Keratinocyte (primary cell): Measurements from ENCODE around the gene MAGI1. TPM values are rescaled to one million over a fixed set of nuclear protein-coding genes. Genes with fewer than 3 reads are reported as not detected.

Experiments
- DNase-seq: peaks from one replicate; pipeline ENCODE4 v3.0.0-alpha.2; 2011; ENCODE audit warnings: low read depth, missing footprints, low spot score
- FAIRE-seq: peaks from 2 replicates; lab custom pipeline; 2011; peaks lifted over from hg19 to GRCh38; lab: Jason Lieb, UNC
- H2AFZ ChIP-seq: 2 replicates; pipeline ENCODE4 v1.6.0; 2012; ENCODE audit warnings: low read length, control low read depth, inconsistent platforms; ENCODE audit not compliant: control insufficient read depth
- H3K27ac ChIP-seq: 2 replicates; pipeline ENCODE4 v1.5.1; 2011; ENCODE audit warnings: low read length; ENCODE audit not compliant: control insufficient read depth, insufficient read depth
- H3K27me3 ChIP-seq: 3 replicates; pipeline ENCODE4 v1.6.0; 2011; ENCODE audit warnings: low read length; ENCODE audit not compliant: control insufficient read depth, insufficient read depth; ENCODE audit errors: extremely low read depth
- H3K36me3 ChIP-seq, 2 experiments: 2 replicates in 1 of 2; 3 replicates in 1 of 2; pipeline ENCODE4 v1.5.1; 2011; ENCODE audit warnings: low read length in 2 of 2, mild to moderate bottlenecking in 1 of 2; ENCODE audit not compliant: control insufficient read depth in 2 of 2, insufficient read depth in 2 of 2; ENCODE audit errors: extremely low read depth in 1 of 2
- H3K4me1 ChIP-seq: 3 replicates; pipeline ENCODE4 v1.5.1; 2011; ENCODE audit warnings: low read length; ENCODE audit not compliant: control insufficient read depth, insufficient read depth; ENCODE audit errors: extremely low read depth
- H3K4me2 ChIP-seq: 3 replicates; pipeline ENCODE4 v1.6.0; 2011; ENCODE audit warnings: low read depth, low read length; ENCODE audit not compliant: control insufficient read depth, insufficient read depth; ENCODE audit errors: extremely low read depth
- H3K4me3 ChIP-seq, 3 experiments: fragments of 200-600 bp in 1 of 3; sonication (generic) in 1 of 3; 2 replicates in 2 of 3; 3 replicates in 1 of 3; pipeline ENCODE4 v1.5.1; 2011 to 2016; ENCODE audit warnings: low read length in 3 of 3, mild to moderate bottlenecking in 3 of 3, control low read depth in 2 of 3, inconsistent platforms in 1 of 3, low read depth in 1 of 3, mixed read lengths in 1 of 3, mixed run types in 1 of 3, moderate library complexity in 1 of 3; ENCODE audit not compliant: control insufficient read depth in 2 of 3, insufficient read depth in 2 of 3; ENCODE audit errors: extremely low read depth in 1 of 3
- H3K79me2 ChIP-seq: 2 replicates; pipeline ENCODE4 v1.6.0; 2012; ENCODE audit warnings: low read length; ENCODE audit not compliant: control insufficient read depth, insufficient read depth
- H3K9ac ChIP-seq: 3 replicates; pipeline ENCODE4 v1.6.0; 2011; ENCODE audit warnings: low read length; ENCODE audit not compliant: control insufficient read depth, insufficient read depth; ENCODE audit errors: extremely low read depth
- H3K9me1 ChIP-seq: 3 replicates; pipeline ENCODE4 v1.6.0; 2011; ENCODE audit warnings: low read length; ENCODE audit not compliant: control insufficient read depth, insufficient read depth; ENCODE audit errors: extremely low read depth
- H3K9me3 ChIP-seq: 2 replicates; pipeline ENCODE4 v1.5.1; 2012; ENCODE audit warnings: low read depth, low read length; ENCODE audit not compliant: control insufficient read depth
- H4K20me1 ChIP-seq: 3 replicates; pipeline ENCODE4 v1.6.0; 2011; ENCODE audit warnings: low read length; ENCODE audit not compliant: control insufficient read depth, insufficient read depth; ENCODE audit errors: extremely low read depth
- CTCF ChIP-seq, 3 experiments: IDR thresholded peaks in 1 of 3; conservative IDR thresholded peaks in 1 of 3; optimal IDR thresholded peaks in 1 of 3; 2 replicates in 2 of 3; 3 replicates in 1 of 3; pipeline versions ENCODE3 to v1.5.1; 2011; ENCODE audit warnings: low read length in 3 of 3, mild to moderate bottlenecking in 3 of 3, moderate library complexity in 2 of 3, control low read depth in 1 of 3, inconsistent platforms in 1 of 3; ENCODE audit not compliant: insufficient read depth in 2 of 3; ENCODE audit errors: extremely low read depth in 1 of 3
- EZH2 ChIP-seq: IDR thresholded peaks from one replicate; pipeline ENCODE4 v1.6.1; 2012; ENCODE audit warnings: inconsistent platforms, mild to moderate bottlenecking, low read length, moderate library complexity
- dilution Hi-C: fragments of 300-500 bp; cut with MboI; formaldehyde crosslinking; loops from one replicate; pipeline ENCODE4 v1.7.0; 2020; ENCODE audit warnings: low sequenced_read_pairs; ENCODE audit not compliant: extremely low pct_ligation_motif_present
- polyA plus RNA-seq, 5 experiments: library from polyadenylated mRNA; depleted of rRNA in 3 of 5; stranded (reverse) in 3 of 5; stranded (forward) in 1 of 5; unstranded in 1 of 5; fragments of >200 nt; gene quantifications; 1 replicate in 1 of 5; 2 replicates in 3 of 5; 3 replicates in 1 of 5; pipeline versions ENCODE4 v1.2.1 to v1.2.3, GENCODE V29; 2011 to 2012; ENCODE audit warnings: missing spikeins in 2 of 5, low read depth in 1 of 5, low replicate concordance in 1 of 5

The MAGI1 gene
- polyA plus RNA-seq, 1 donor (not counting 4 experiments of a cell fraction or from before 2014, with no cell fraction given), result 10.9 TPM

GRCh38 chr3:65578861-65579260 lies 459.9 kb downstream of the MAGI1 start:
- Histone ChIP-seq H3K4me2 (no peak overlapping the region), H3K36me3 (no peaks in the 10 kb centered on the region), H3K4me1 (peaks cover 30% of the 10 kb centered on the region), H3K79me2 (peaks cover 2% of the 10 kb centered on the region), H3K9me1 (no peaks in the 10 kb centered on the region), H3K27ac (no peak overlapping the region), H3K27me3 (no peaks in the 10 kb centered on the region), H3K4me3 (no peak overlapping the region), H3K9ac (no peak overlapping the region), H3K9me3 (no peaks in the 10 kb centered on the region), H4K20me1 (no peaks in the 10 kb centered on the region), H2AFZ (no peak overlapping the region)
- FAIRE-seq, result no peak
- TF ChIP-seq CTCF (optimal IDR thresholded peaks at IDR 0.05 in 1 of 3, IDR thresholded peaks at IDR 0.05 in 1 of 3, conservative IDR thresholded peaks at IDR 0.05 in 1 of 3; ENCODE audit: extremely low read depth in 1 of 3, insufficient read depth in 2 of 3, low read length in 3 of 3) (no peak), EZH2 (no peak)
- DNase-seq, result no peak
- dilution Hi-C loops, result no loop called here

- dilution Hi-C loops, result no loop called here
- DNase-seq (no peak), FAIRE-seq (no peak)
- H3K27me3 ChIP-seq, result no peaks in the 10 kb centered on the region
- no peak overlapping the region for H2AFZ ChIP-seq
- no peaks in the 10 kb centered on the region for H3K9me1 ChIP-seq
- TF ChIP-seq EZH2 (no peak), CTCF (optimal IDR thresholded peaks at IDR 0.05 in 1 of 3, IDR thresholded peaks at IDR 0.05 in 1 of 3, conservative IDR thresholded peaks at IDR 0.05 in 1 of 3; ENCODE audit: extremely low read depth in 1 of 3, insufficient read depth in 2 of 3, low read length in 3 of 3) (no peak)
- no peak overlapping the region for H3K4me3 ChIP-seq
- peaks cover 2% of the 10 kb centered on the region for H3K79me2 ChIP-seq
- H3K4me2 ChIP-seq, result no peak overlapping the region
- no peak overlapping the region for H3K9ac ChIP-seq
- no peaks in the 10 kb centered on the region for H3K36me3 ChIP-seq
- H3K9me3 ChIP-seq, result no peaks in the 10 kb centered on the region
- no peak overlapping the region for H3K27ac ChIP-seq
- H4K20me1 ChIP-seq, result no peaks in the 10 kb centered on the region
- H3K4me1 ChIP-seq, result peaks cover 30% of the 10 kb centered on the region
Measured at GRCh38 chr3:65577843-65578430, 460.8 kb downstream of the MAGI1 start.
